ENCODE results near the gene KANSL1L. TPM values are rescaled to one million over a fixed set of nuclear protein-coding genes. Genes with fewer than 3 reads are reported as not detected.
"Not testable (repeated sequence)": the region's sequence is repeated elsewhere in the genome, so short reads cannot be mapped to it uniquely, and the experiment has no call there.

KANSL1L gene
- total RNA-seq, 1 donor from 2014 or later: 58.3 TPM

- DNase-seq (ENCODE audit: low spot score): no peak
Observed at GRCh38 chr2:210179351-210179990, 8.3 kb upstream of the KANSL1L start.

- DNase-seq (ENCODE audit: low spot score): no peak
Observed at GRCh38 chr2:210177769-210178168, 6.6 kb upstream of the KANSL1L start.

DNA sequence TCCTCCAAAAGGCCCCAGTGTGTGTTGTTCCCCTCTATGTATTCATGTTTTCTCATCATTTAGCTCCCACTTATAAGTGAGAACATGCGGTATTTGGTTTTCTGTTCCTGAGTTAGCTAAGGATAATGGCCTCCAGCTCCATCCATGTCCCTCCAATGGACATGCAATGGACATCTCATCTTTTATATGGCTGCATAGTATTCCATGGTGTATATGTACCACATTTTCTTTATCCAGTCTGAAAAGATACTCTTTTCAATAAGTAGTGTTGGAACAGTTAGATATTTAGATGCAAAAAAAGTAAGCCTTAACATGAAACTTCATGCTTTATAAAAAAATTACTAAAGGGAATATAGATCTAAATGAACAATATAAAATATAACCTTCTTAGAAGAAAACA, 5.9 kb upstream of the KANSL1L start:
- not testable (repeated sequence) for DNase-seq (ENCODE audit: low spot score)

GRCh38 chr2:210174086-210174485, 2.9 kb upstream of the KANSL1L start:
- DNase-seq (ENCODE audit: low spot score): no peak

DNA sequence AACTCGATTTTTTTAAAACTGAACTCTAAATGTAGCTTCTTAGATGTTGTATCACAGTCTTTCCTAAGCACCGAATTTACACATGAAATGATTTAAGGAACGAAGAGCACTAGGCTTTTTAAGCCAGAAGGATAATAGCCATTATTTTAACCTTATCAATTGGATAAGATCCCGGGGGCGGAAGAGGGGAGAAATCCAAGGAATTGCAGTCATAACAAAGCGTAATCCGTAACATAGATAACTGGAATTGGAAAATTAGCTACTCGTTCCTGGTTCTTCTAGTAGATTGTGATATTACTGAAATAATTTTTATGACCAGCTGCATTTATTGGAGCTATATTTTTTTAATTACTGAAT, 988 bp upstream of the KANSL1L start:
- DNase-seq (ENCODE audit: low spot score): no peak

DNA sequence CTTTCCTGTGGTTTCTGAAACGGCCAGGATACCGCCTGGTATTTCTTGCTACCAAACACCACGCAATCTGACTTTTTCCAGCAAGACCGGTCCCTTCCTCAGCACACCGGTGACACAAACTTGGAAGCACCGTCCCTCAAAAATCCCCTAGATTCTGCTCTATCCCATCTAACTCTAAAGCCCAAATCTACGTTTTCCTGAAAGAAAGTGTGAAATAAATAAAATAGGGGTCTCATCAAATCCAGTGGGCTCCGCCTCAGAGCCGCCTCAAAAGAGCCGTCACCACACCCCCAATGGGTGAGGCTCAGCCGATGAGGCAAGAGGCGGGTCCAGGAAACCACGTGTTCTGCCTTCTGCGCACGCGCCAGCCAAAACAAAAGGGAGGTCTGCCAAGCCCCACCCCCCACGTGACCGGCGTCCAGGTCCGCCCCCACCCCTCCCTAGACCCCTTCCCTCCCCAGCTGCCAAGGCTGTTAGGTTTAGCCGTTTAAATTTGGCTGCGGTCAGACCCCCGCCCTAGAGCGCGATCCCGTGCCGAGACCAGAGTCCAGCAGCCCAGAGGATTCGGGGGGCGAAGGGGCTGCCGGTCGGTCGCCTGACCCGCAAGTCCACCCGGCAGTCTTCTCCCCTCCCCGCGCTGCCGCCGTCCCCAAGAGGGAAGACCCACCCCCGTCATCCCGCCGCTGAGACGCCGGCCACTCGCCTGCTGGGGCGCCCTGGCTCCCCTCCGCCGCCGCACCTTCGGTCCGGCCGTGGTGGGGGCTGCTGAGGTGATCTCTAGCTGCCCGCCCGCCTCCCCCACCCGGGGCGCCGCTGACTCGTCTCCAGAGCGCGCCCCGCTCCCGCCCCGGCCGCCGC, 534 bp downstream of the KANSL1L start:
- DNase-seq (ENCODE audit: low spot score): peak; percentile 98

- DNase-seq (ENCODE audit: low spot score): no peak
Observed at GRCh38 chr2:210170196-210170445, 1.1 kb downstream of the KANSL1L start.

DNA sequence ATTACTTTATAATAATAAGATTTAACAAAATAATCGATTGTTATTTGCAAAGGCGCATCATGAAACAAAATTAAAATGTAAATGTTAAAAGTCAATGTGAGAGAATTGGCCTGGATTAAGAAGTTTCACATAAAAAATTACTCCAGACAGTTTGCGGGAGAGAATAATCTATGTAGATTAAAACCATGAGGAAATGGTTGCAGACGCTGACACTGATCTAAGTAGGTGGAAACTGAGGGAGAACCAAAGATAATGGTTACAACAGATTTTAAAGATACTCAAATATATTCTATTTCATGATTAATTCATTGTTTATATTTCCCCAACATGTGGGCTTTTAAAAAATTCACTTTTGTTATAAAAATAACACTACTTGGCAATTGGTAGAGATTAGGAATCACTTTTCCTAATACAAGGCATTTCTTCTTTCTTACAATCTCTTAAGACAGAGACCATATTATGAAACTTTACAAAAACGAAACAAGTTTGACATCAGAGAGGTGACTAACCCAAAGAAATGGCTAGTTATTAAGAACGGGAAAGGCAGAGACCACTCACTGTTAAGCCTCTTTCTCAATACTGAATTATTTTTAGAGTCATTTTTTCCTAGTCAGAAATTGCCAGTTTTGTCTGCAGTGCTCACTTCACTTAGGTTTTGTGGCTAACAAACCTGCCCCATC, 1.6 kb downstream of the KANSL1L start:
- DNase-seq (ENCODE audit: low spot score): no peak

GRCh38 chr2:210167227-210167626, 4.0 kb downstream of the KANSL1L start:
- no peak for DNase-seq (ENCODE audit: low spot score)

DNA sequence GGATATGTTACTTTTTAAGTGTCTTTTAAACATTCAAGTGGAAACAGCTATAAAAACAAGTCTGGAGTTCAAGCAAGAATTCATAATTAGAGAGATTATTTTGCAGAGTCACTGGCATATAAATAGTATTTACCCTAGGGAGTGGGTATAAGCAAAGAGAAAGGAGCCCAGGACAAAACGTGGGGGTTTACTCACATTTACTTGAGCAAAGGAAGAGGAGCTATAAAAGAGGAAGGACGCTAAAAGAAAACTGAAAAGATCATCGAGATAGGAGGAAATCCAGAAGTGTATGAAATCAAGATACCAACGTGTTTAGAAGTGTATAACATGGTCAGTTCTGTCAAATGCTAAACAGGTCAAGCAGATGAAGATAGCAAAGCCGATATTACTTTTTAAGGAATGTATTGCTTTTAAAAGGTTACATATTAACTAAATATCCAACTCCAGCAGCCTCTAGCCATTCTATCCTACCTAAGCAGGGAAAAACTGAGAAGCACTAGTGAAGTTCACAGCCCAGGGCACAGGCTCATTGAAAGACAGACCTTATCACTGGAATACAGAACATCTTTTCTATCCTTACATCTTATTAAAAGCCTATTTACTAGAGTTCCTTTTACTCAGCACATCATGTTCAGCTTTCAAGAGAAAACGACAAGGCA, 8.6 kb downstream of the KANSL1L start:
- DNase-seq (ENCODE audit: low spot score): no peak

DNA sequence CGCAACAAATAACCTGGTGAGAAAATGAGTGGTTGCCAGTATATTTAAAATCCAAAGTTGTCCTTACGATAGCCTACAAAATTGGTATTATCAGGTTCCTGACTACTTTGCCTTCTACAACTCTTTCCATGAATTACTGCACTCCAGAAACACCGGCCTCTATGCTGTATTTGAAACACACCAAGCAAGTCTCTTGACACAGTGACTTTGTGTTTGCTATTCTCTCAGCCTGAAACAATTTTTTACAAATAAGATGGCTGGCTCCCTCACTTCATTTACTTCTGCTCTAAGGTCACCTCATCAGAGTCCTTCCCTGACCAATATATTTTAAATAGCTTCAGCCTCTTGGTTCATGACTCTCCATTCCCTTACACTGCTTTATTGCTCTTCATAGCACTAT, 12.2 kb downstream of the KANSL1L start:
- no peak for DNase-seq (ENCODE audit: low spot score)

- DNase-seq (ENCODE audit: low spot score): no peak
Observed at GRCh38 chr2:210158236-210158635, 13.0 kb downstream of the KANSL1L start.

DNA sequence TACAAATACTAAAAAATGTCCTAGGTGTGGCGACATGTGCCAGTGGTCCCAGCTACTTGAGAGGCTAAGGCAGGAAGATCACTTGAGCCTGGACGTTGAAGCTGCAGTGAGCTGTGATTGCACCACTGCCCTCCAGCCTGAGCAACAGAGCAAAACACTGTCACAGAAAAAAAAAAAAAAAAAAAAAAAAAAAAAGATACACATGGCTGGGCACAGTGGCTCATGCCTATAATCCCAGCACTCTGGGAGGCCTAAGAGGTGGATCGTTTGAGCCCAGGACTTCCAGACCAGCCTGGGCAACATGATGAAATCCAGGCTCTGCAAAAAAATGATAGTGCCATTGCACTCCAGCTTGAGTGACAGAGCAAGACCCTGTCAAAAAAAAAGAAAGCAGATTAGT, 13.7 kb downstream of the KANSL1L start:
- DNase-seq (ENCODE audit: low spot score): no peak

- no peak for DNase-seq (ENCODE audit: low spot score)
Observed at GRCh38 chr2:210147614-210148013, 23.6 kb downstream of the KANSL1L start.

DNA sequence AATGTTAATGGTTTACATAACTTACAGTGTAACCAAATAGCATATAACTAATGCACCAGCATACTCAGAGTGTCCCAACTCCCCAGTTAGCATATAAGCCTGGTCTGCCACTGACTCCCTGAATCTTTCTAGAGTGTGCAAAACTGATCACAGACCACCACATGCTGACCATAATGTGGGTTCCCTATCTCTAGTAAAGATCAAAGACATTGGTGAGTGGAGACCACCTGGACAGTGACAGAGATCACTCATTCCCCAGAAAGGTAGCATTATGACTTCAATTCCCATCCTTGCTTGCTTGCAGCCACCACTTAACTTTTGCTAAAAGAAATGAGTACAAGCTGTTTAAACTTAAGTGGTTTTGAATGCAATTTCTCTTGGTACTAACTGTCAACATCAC, 39.0 kb downstream of the KANSL1L start:
- DNase-seq (ENCODE audit: low spot score): no peak

DNA sequence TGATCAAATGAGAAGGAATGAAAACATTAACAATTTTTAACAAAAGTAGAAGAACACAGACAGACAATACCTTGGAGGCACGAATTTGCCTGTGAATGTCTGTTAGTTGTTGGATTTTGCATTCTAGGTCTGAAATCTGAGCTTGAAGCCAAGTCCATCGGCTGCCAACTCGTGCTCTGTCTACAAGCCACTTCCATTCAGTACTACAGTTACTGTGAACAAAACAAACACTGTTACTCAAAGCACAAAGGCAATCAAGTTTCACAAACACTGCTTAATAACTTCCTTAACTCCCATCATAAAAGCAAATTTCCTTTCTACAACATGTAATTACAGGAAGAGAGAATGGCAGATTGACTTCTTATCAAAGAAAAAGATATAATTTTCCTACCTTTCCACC, 42.2 kb downstream of the KANSL1L start:
- DNase-seq (ENCODE audit: low spot score): no peak

DNA sequence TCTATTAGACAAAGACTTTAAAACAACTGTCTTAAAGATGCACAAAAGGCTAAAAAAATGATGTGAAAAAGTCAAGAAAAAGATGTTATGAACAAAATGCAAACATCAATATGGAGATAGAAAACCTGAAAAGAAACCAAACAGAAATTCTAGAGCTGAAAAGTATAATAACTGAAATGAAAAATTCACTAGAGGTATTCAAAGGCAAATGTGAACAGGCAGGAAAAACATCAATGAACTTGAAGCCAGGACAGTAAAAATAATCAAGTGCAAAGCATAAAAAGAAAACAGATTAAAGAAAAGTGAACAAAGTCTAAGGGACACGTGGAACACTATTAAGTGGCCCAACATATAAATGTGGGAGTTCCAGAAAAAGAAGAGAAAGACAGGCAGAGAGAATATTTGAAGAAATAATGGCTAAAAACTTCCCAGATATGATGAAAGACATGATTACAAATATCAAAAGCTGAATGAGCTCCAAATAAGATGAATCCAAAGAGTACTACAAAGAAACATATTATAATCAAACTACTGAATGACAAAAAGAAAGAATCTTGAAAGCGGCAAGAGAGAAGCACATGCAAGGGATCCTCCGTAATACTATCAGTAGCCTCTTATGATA, 57.5 kb downstream of the KANSL1L start:
- no peak for DNase-seq (ENCODE audit: low spot score)

- no peak for DNase-seq (ENCODE audit: low spot score)
Observed at GRCh38 chr2:210112871-210113270, 58.3 kb downstream of the KANSL1L start.

DNA sequence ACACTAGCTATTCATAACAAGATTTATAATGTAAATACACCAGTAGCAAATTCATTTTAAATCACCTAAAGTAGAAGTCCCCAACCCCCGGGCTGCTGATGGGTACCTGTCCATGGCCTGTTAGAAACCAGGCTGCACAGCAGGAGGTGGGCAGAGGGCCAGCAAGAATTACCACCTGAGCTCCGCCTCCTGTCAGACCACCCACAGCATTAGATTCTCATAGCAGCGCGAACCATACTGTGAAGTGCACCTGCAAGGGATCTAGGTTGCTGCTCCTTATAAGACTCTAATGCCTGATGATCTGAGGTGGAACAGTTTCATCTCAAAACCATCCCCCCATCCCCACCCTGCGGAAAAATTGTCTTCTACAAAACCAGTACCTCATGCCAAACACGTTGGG, 71.3 kb downstream of the KANSL1L start:
- DNase-seq (ENCODE audit: low spot score): no peak

DNA sequence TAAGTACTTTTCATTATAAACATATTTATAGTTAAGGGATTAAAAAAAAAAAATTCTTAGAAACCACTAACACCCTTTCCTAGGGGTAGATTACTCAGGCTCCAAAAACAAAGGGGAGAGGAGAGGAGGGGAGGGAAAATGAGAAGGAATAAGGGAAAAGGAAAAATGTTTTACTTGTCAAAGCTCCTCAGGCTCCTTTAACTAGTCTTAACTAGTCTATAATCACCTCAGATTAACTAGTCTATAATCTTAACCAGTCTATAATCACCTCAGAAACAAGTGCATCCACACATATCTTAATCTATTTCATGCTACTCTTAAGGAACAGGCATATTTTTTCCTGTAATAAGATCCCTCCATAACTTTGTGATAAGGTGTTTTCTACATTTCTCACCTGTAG, 76.4 kb downstream of the KANSL1L start:
- DNase-seq (ENCODE audit: low spot score): no peak

- DNase-seq (ENCODE audit: low spot score): no peak
Observed at GRCh38 chr2:210092791-210093190, 78.4 kb downstream of the KANSL1L start.

DNA sequence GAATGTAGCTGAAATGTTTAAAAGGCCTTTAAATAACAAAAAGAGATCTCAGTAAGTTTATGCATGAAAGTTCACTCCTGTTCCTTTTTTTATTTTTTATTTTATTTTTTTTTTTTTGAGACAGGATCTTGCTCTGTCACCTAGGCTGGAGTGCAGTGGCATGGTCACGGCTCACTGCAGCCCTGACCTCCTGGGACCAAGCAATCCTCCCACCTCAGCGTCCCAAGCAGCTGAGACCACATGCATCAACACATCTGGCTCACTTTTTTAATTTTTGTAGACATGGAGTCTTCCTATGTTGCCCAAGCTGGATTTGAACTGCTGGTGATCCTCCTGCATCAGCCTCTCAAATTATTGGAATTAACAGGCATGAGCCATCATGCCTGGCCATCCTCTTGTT, 84.3 kb downstream of the KANSL1L start:
- no peak for DNase-seq (ENCODE audit: low spot score)

Measured in mucosa of gallbladder (tissue), 1 donor.